ENCODE data around the gene ZNF559.

The ZNF559 gene

GRCh38 chr19:9354651-9355050 lies 30.7 kb downstream of the ZNF559 start:
- no peak for DNase-seq

GRCh38 chr19:9362905-9363304 lies 38.9 kb downstream of the ZNF559 start, which contains the start of gene ZNF177:
ZNF177 (plus strand) TSS chr19:9363013; CDS start chr19:9378312, 15,299 bp downstream.
- DNase-seq: no peak

- DNase-seq: no peak
Measured at GRCh38 chr19:9370738-9371619, 47.0 kb downstream of the ZNF559 start.

- DNase-seq: no peak
Measured at GRCh38 chr19:9381361-9381785, 57.4 kb downstream of the ZNF559 start.

All from SIG-M5 (cell line).